ENCODE data around the gene GPR78. TPM values are rescaled to one million over a fixed set of nuclear protein-coding genes. Genes with fewer than 3 reads are reported as not detected.

The GPR78 gene
- total and polyA plus RNA-seq, 2 of the 13 experiments (the other 11 are each of a cell fraction or from before 2014, with no cell fraction given) = 0.01 to 0.07 TPM

DNA sequence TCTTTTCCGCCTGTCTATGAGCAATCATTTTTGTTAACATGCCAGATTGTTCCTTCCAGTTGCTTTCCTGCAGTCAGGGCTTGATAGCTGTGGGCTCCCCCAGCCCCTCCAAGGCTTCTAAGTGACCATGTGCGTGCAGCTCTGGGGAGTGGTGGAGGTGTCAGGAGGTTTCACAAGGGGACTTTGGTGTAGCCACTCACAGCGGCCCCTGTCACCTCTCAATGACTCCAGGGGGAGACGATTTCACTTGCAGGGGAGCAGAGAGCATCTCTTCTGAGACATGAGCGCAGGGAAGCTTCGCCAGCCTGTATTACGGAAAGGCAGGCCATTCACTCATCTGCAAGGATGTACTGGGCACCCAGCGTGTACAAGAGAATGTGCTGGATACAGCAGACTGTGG, 3.1 kb upstream of the GPR78 start (continued):
- TF ChIP-seq, protein P1, sequence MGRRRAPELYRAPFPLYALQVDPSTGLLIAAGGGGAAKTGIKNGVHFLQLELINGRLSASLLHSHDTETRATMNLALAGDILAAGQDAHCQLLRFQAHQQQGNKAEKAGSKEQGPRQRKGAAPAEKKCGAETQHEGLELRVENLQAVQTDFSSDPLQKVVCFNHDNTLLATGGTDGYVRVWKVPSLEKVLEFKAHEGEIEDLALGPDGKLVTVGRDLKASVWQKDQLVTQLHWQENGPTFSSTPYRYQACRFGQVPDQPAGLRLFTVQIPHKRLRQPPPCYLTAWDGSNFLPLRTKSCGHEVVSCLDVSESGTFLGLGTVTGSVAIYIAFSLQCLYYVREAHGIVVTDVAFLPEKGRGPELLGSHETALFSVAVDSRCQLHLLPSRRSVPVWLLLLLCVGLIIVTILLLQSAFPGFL (CRISPR knock-in tag; IDR thresholded peaks at IDR 0.05) = no peak

GRCh38 chr4:8577972-8578371, 2.2 kb upstream of the GPR78 start:
- H3K27ac ChIP-seq (ENCODE audit: extremely low read length, insufficient read depth, low read length) = no peak overlapping the region
- 2% methylated on average over 4 of the region's 4 CpGs for WGBS (ENCODE audit: low lambda C conversion rate)
- peaks cover 1 to 5% of the 10 kb centered on the region in 2 experiments; a peak in 1 of 5 replicates for H3K27me3 ChIP-seq (ENCODE audit: control insufficient read depth in 1 of 2, insufficient read depth in 2 of 2, low read length in 2 of 2)
- DNase-seq (ENCODE audit: low spot score) (no peak), FAIRE-seq (no peak), ATAC-seq (no peak)
- H3K79me2 ChIP-seq (ENCODE audit: insufficient read depth, low read length) = no peaks in the 10 kb centered on the region
- H3K4me3 ChIP-seq (replicated peaks in 1 of 3; ENCODE audit: insufficient read depth in 1 of 3, low read depth in 2 of 3, low read length in 3 of 3) = no peak overlapping the region
- H3K36me3 ChIP-seq (replicated peaks in 1 of 2; ENCODE audit: control insufficient read depth in 1 of 2, insufficient read depth in 2 of 2, low read length in 2 of 2) = no peaks in the 10 kb centered on the region
- H2AFZ ChIP-seq (ENCODE audit: low read length) = no peak overlapping the region
- no peaks in the 10 kb centered on the region for H3K4me1 ChIP-seq (ENCODE audit: insufficient read depth, low read length)
- 0 out of 2 replicates have a peak, but pooled peaks cover 3% of the 10 kb centered on the region for H4K20me1 ChIP-seq (ENCODE audit: insufficient read depth, low read length)
- intact Hi-C loops (cut with micrococcal nuclease; ENCODE audit: unreplicated experiment) = no loop called here
- CTCF ChIA-PET (ENCODE audit: low intra/inter-chr PET ratio, low total read pairs) = no interaction called here
- no peak overlapping the region for H3K9ac ChIP-seq (ENCODE audit: insufficient read depth, low read depth, low read length)
- BruUV-seq (replicated peaks) = no TSS peak
- in situ Hi-C loops (cut with HindIII; ENCODE audit: extremely low pct_ligation_motif_present, low pct_unique_long_range_greater_than_20kb) = no loop called here
- POLR2A ChIA-PET = no interaction called here
- H3K9me3 ChIP-seq (ENCODE audit: low read length) = no peaks in the 10 kb centered on the region
- no peak overlapping the region for H3K4me2 ChIP-seq (ENCODE audit: low read depth, low read length)
- no peak for TF ChIP-seq KDM3A (CRISPR knock-in tag; IDR thresholded peaks at IDR 0.05; ENCODE audit: low read depth)
- no peak for TF ChIP-seq TAF1 (CRISPR knock-in tag; IDR thresholded peaks at IDR 0.05)
- TF ChIP-seq RFXANK (CRISPR knock-in tag; IDR thresholded peaks at IDR 0.05) = no peak
- no peak for TF ChIP-seq AGO1 (IDR thresholded peaks at IDR 0.05; ENCODE audit: low read depth, low read length, poor library complexity, severe bottlenecking)
- TF ChIP-seq ZNF383 (CRISPR knock-in tag; IDR thresholded peaks at IDR 0.05; ENCODE audit: borderline replicate concordance) = no peak
- TF ChIP-seq, protein P2, sequence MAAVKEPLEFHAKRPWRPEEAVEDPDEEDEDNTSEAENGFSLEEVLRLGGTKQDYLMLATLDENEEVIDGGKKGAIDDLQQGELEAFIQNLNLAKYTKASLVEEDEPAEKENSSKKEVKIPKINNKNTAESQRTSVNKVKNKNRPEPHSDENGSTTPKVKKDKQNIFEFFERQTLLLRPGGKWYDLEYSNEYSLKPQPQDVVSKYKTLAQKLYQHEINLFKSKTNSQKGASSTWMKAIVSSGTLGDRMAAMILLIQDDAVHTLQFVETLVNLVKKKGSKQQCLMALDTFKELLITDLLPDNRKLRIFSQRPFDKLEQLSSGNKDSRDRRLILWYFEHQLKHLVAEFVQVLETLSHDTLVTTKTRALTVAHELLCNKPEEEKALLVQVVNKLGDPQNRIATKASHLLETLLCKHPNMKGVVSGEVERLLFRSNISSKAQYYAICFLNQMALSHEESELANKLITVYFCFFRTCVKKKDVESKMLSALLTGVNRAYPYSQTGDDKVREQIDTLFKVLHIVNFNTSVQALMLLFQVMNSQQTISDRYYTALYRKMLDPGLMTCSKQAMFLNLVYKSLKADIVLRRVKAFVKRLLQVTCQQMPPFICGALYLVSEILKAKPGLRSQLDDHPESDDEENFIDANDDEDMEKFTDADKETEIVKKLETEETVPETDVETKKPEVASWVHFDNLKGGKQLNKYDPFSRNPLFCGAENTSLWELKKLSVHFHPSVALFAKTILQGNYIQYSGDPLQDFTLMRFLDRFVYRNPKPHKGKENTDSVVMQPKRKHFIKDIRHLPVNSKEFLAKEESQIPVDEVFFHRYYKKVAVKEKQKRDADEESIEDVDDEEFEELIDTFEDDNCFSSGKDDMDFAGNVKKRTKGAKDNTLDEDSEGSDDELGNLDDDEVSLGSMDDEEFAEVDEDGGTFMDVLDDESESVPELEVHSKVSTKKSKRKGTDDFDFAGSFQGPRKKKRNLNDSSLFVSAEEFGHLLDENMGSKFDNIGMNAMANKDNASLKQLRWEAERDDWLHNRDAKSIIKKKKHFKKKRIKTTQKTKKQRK (IDR thresholded peaks at IDR 0.05; ENCODE audit: low read length) = no peak
- TF ChIP-seq MEIS1 (CRISPR knock-in tag; IDR thresholded peaks at IDR 0.05; ENCODE audit: borderline replicate concordance) = no peak
- TF ChIP-seq, protein P3, sequence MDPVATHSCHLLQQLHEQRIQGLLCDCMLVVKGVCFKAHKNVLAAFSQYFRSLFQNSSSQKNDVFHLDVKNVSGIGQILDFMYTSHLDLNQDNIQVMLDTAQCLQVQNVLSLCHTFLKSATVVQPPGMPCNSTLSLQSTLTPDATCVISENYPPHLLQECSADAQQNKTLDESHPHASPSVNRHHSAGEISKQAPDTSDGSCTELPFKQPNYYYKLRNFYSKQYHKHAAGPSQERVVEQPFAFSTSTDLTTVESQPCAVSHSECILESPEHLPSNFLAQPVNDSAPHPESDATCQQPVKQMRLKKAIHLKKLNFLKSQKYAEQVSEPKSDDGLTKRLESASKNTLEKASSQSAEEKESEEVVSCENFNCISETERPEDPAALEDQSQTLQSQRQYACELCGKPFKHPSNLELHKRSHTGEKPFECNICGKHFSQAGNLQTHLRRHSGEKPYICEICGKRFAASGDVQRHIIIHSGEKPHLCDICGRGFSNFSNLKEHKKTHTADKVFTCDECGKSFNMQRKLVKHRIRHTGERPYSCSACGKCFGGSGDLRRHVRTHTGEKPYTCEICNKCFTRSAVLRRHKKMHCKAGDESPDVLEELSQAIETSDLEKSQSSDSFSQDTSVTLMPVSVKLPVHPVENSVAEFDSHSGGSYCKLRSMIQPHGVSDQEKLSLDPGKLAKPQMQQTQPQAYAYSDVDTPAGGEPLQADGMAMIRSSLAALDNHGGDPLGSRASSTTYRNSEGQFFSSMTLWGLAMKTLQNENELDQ (CRISPR knock-in tag; IDR thresholded peaks at IDR 0.05; ENCODE audit: borderline replicate concordance) = no peak
- TF ChIP-seq KDM4B (CRISPR knock-in tag; IDR thresholded peaks at IDR 0.05) = no peak
- TF ChIP-seq, protein P4, sequence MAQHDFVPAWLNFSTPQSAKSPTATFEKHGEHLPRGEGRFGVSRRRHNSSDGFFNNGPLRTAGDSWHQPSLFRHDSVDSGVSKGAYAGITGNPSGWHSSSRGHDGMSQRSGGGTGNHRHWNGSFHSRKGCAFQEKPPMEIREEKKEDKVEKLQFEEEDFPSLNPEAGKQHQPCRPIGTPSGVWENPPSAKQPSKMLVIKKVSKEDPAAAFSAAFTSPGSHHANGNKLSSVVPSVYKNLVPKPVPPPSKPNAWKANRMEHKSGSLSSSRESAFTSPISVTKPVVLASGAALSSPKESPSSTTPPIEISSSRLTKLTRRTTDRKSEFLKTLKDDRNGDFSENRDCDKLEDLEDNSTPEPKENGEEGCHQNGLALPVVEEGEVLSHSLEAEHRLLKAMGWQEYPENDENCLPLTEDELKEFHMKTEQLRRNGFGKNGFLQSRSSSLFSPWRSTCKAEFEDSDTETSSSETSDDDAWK (CRISPR knock-in tag; IDR thresholded peaks at IDR 0.05) = no peak
- no peak for TF ChIP-seq KLF6 (CRISPR knock-in tag; IDR thresholded peaks at IDR 0.05)
- no peak for TF ChIP-seq MXD4 (CRISPR knock-in tag; IDR thresholded peaks at IDR 0.05)
- no peak for TF ChIP-seq ATF6 (CRISPR knock-in tag; conservative IDR thresholded peaks at IDR 0.05)
